PC-3 (cell line): ENCODE results near the gene PFKFB1.

Source experiments
- EZH2 ChIP-seq: fragments of 300-600 bp; sonication (generic); IDR thresholded peaks from one replicate; pipeline ENCODE4 v1.6.1; 2017; ENCODE audit warnings: antibody characterized with exemption, mild to moderate bottlenecking, low read length; ENCODE audit not compliant: unreplicated experiment
- EZH2phosphoT487 ChIP-seq: fragments of 300-600 bp; sonication (generic); IDR thresholded peaks from 2 replicates; pipeline ENCODE4 v1.6.1; 2018; ENCODE audit warnings: mild to moderate bottlenecking, antibody characterized with exemption, low read length, borderline replicate concordance
- TF ChIP-seq, protein P1 (sequence below): fragments of 300-600 bp; sonication (generic); conservative IDR thresholded peaks from 2 replicates; pipeline ENCODE4 v1.5.1; 2017; ENCODE audit warnings: antibody characterized with exemption, low read depth, mild to moderate bottlenecking, low read length

DNA sequence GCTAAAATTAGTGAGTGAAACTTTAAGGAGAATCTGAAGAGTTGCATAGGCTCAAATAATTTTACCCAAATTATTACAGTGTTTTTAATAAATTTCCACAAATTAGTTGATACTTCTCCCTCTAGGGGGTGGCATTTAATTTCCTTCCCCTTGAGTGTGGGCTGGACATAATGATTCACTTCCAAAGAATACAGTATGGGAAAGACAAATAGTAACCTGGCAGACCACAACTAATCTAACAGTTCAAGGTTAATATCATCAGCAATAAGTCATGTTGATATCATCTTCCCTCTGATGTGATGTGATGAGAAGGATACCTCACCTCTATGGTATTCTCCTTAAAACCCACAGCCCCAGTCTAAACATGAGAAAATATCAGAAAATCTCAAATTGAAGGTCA is 15.5 kb downstream of the PFKFB1 start:
- TF ChIP-seq, protein P1, sequence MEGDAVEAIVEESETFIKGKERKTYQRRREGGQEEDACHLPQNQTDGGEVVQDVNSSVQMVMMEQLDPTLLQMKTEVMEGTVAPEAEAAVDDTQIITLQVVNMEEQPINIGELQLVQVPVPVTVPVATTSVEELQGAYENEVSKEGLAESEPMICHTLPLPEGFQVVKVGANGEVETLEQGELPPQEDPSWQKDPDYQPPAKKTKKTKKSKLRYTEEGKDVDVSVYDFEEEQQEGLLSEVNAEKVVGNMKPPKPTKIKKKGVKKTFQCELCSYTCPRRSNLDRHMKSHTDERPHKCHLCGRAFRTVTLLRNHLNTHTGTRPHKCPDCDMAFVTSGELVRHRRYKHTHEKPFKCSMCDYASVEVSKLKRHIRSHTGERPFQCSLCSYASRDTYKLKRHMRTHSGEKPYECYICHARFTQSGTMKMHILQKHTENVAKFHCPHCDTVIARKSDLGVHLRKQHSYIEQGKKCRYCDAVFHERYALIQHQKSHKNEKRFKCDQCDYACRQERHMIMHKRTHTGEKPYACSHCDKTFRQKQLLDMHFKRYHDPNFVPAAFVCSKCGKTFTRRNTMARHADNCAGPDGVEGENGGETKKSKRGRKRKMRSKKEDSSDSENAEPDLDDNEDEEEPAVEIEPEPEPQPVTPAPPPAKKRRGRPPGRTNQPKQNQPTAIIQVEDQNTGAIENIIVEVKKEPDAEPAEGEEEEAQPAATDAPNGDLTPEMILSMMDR = peak; percentile 63
- TF ChIP-seq EZH2 (no peak), EZH2phosphoT487 (no peak)
